NOMO-1 (cell line): ENCODE results near the gene LAGE3.
A peak's percentile ranks its signal among the peaks of the same experiment; 100 is the strongest.
"Not testable (repeated sequence)": the region's sequence is repeated elsewhere in the genome, so short reads cannot be mapped to it uniquely, and the experiment has no call there.

Experiments
- DNase-seq, 2 experiments: peaks; one replicate each; lab custom pipeline; 2025; ENCODE audit not compliant: unreplicated experiment in 2 of 2; lab: John Stamatoyannopoulos, UW

Gene LAGE3

GRCh38 chrX:154502989-154503388 lies 23.9 kb upstream of the LAGE3 start:
- DNase-seq: no peak

DNA sequence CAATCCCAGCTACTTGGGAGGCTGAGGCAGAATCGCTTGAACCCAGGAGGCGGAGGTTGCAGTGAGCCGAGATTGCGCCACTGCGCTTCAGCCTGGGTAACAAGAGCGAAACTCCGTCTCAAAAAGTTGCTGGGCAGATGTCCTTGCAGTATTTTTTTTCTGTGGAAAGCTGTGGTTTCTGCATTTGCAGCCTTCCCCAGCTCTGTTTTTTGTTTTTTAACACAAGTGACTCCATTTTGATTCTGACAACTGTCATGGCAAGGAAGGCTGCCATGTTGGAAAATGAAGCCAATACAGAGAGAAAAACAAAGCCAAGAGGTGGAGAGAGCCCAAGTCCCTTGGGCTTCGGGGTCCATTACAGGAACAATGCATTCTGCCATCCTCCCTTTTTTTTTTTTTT lies 23.0 kb upstream of the LAGE3 start:
- DNase-seq: no peak

DNA sequence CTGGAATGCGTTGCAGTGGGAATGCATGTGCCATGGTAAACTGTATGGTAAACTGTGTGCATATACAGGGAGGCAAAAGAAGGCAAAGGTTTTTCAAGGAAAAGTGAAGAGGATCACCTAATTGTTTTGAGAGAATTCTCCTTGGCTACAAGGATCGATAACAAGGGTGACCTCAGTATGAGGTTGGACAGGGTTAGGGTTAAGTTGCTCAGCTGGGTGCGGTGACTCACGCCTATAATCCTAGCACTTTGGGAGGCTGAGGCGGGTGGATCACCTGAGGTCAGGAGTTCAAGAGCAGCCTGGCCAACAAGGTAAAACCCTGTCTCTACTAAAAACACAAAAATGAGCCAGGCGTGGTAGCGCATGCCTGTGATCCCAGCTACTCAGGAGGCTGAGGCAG lies 22.3 kb upstream of the LAGE3 start:
- DNase-seq: not testable (repeated sequence)

- not testable (repeated sequence) for DNase-seq
Measured at GRCh38 chrX:154496591-154497137, 17.6 kb upstream of the LAGE3 start.

DNA sequence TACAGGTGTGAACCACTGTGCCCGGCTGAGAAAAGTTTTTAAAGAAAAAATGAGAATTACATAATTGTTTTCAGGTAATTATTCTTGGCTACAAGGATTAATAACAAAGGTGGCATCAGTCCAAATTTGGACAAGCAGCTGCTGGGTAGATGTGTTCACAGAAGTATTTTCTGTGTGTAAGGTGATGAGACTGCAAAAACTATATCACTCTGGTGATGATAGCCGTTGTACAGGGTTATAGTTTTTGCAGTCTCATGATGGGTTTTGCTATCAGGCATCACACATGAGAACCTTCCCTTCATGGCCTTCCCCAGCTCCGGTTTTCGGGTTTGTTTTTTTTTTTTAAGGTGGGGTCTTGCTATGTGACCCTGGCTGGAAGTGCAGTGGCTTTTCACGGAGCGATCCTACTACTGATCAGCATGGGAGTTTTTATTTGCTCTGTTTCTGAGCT lies 16.4 kb upstream of the LAGE3 start:
- no peak for DNase-seq

DNA sequence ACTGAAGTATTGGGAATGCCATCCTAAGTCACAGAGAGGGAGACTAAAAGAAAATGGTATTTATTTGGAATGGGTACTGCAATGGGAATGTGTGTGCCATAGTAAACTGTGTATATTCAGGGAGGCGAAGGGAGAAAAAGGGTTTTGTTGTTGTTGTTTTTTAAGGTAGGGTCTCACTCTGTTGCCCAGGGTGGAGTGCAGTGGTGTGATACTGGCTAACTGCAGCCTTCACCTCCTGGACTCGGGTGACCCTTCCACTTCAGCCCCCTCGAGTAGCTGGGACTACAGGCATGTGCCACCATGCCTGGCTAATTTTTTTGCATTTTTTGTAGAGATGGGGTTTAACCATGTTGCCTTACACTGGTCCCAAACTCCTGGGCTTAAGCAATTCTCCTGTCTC lies 15.6 kb upstream of the LAGE3 start:
- DNase-seq: no peak

- peak; percentile 76 to 87 for DNase-seq
Measured at GRCh38 chrX:154490414-154491083, 11.5 kb upstream of the LAGE3 start, which contains the start of gene SLC10A3. SLC10A3 (minus strand) TSS chrX:154490629; CDS start chrX:154488940, 1,689 bp downstream.

DNA sequence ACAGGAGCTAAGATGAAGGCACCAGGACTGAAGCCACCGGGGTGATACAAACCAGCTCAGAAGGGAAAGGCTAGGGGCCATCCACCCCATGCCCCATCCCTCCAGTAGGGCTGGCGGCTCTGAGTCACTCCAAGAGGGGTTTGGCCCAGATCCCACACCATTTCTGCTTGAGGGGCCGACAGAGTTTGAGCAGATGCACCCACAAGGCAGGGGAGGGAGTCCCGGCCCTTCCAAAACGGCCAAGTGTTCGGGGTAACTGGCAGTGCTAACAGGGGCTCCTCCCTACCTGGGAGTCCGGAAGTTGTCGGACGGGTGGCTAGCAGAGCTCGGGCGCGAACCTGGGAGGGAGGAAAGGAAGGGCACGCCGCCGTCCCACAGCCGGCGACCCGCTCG lies 10.9 kb upstream of the LAGE3 start:
- peak in 1 of 2 experiments; percentile 8 for DNase-seq

DNA sequence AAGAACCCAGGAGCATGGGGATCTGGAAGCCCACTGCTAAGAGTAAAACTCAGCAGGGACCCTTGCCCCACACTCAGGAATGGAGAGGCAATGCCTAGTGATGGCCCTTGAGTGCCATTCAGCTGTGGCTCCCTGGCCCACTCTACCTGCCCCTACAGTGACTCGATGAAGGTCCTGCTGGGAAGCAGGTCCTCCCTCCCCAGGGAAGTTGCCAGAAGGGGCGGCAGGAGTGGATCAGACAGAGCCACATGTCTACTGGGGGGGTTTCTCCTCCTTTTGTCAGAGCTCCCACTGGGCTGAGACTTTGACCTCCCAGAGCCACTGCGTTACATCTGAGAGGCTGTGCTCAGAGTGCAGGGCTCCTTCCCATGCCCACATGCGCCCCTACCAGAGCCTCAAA lies 10.1 kb upstream of the LAGE3 start:
- no peak for DNase-seq

DNA sequence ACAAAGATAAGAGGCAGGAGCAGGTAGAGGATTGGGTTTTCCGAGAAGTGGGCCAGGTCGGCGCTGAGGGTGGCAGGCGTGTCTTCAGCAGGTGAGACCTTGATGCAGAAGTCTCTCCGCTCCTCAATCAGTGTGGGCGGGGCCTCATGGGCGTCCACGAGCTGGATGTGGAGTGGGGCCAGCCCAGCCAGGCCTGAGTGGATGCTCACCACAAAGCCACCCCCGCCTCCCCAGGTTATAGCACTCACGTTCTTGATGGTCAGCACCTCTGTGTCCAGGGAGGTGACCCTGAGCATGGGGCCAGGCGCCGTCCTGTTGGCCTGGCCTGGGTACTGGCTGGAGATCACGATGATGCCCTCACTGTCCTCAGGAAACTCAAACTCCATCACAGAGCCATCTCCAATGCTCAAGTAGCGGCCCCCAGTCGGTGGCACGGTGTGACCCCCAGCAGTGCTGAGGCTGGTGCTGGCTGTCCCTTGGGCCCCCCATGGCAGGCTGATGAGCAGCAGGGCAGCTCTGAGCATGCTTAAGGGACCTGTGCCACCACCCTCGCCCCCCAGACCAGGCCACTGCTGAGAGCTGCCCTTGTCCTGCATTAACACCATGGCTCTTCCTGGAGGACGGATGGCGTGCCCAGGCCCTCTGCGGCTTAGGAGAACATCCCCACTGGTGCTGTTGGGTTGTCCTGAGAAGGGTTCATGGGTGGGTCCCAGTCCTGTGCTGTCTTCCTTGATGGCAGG lies 9.4 kb upstream of the LAGE3 start:
- DNase-seq: no peak

DNA sequence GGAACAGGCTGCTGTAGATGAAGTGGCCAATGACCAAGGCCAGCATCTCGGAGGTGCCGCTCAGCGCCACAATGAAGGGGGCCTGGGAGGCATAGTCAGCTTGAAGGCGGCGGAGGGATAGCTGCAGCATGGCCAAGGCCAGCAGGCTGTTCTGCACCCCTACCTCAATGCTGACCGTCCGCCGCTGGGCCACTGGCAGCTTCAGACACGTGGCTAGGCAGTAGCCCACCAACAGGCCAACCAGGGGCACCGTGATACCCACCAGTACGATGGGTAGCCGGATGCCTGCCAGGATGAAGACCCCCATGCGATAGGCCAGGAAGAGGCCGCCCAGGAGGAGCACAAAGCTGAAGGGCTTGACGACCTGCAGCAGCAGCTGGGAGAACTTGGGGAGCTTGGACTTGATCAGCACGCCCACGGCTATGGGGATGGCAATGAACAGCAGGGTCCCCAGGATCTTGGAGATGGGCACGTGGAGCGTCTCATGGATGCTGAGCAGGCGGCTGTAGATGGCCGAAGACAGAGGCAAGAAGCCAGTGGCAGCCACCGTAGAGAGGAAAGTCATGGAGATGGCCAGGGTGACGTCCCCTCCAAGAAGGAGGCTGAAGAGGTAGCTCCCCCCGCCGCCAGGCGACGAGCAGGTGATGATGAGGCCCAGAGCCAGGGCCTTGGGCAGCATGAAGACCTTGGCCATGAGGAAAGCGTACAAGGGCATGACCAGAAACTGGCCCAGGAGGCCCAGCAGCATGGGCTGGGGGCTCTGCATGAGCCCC lies 8.6 kb upstream of the LAGE3 start:
- DNase-seq: no peak

DNA sequence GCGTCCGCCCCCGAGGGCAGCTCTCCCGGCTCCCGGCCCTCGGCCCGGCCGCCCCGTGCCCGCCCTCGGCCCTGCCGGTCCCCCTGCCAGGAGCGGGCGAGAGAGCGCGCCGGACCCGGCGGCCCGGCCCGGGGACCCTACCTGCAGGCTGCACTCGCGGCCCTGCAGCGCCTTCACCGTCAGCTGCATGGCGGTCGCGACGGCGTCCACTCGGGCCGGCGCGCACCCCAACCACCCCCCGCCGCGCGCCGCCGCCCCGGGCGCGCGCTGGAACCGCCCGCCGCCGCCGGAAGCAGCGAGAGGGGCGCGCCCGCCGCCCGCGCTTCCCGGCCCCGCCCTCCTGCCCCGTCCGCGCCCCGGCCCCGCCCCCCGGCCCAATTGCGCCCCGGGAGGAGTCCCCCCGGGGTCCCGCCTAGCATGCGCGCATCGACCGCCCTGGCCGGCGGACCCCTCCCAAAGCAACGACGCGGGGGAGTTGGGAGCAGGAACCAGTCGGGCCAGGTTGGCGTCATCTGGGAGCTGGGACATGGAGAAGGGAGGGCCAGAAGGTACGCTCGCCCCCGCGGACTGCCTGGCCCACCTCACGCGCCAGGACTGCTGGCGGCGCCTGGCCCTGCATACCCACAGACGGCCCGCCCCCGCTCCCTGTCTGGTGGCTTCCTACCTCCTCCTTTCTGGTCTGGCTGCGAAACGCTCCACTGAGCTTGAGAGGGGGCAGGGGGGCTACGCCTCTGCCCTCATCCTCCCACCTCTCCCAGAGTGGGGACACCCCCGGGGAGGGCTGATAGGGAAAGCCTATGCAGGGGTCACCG lies 7.5 kb upstream of the LAGE3 start, which contains the start of gene UBL4A:
TSS of gene UBL4A (minus strand) at position 220 of the 812 bp plus-strand sequence. CDS start at position 189, 31 bp downstream.
- DNase-seq: peak; percentile 9 to 23

DNA sequence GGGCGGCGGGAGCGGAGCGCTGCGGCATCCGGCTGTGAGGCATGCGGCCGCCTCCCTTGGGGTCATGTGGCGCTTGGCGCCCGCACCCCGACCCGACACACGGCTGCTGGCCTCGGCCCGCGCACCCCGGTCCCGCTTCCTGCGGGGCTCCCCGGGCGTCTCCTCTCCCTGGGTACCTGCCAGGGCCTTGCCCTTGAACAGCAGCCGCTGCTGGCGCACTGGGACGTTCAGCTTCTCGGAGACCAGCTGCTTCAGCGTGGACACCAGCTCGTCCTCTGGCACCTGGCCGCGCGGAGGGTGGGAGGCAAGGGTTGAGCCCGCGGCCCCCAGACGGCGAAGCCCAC lies 6.9 kb upstream of the LAGE3 start:
- DNase-seq: peak in 1 of 2 experiments; percentile 4

- DNase-seq: no peak
Measured at GRCh38 chrX:154485150-154486051, 6.3 kb upstream of the LAGE3 start.

GRCh38 chrX:154484255-154485149 lies 5.4 kb upstream of the LAGE3 start:
- DNase-seq: no peak

DNA sequence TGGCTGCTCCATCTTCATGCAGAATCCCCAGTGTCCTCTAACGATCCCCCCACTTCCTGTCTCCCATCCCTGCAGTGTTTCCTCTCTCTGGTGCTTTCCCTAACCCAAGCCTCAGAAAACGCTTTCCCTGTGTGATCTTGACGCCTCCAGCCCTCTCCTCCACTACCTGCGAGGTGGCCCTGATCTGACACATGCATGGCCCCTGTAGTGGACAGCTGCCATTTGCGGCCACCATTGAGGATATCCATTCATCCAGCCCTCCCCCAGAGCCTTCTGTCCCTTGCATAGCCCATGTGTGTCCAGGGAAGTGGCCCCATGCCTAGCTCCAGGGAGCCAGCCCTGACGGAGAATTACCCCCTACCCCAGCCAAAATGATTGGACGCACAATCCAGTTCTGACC lies 4.2 kb upstream of the LAGE3 start:
- DNase-seq: no peak

DNA sequence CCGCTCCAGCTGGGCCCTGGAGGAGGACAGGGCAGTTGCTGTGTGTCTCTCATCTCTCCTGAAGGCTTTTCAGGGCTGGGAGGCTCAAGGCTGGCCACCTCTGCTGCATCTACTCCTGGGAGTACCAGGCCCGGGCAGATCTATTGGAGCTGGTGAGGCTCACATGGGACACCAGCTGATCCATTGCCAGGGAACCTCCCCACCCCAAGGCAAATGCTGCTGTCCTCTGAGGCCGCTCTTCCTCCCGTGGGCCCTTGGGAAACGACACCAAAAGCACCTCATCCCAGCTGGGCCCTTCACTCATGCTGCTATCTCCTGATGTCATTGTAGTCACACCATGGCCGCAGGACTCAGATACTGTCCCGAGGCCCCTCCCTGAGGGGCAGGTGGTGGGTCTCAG lies 3.7 kb upstream of the LAGE3 start:
- DNase-seq: no peak

DNA sequence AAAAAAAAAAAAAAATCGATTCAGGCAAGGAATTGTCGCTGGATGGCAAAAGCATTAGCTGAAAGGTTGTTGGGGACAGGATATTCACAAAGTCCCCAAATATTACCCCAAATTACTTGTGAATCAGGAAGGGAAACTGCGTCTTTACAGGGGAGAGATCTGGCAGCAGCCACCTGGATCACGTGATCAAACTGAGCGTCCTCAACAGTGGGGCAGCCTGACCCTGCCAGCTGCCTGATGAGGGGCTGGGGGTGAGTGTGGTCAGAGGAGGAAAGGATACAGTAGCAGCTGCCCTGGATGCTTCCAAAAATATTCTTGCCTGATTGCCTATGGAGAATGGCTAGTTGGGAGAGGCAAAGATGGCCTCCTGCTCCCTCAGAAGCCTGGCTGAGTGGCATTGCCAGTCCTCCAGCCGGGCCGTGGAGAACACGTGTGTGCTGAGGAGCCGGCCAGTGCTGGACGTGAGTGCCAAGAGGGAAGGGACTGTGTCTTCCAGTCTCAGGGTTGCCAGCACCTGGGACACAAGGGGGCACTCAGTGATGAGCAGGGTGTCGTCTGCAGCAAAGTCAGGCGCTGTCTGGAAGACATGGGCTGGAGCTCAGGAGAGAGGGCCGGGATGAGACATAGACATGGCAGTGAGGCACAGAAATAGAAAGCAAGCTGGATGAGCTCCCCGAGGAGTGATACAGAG lies 3.0 kb upstream of the LAGE3 start:
- DNase-seq: no peak
